HepG2 (cell line): Measurements from ENCODE around the gene CPNE2. TPM values are rescaled to one million over a fixed set of nuclear protein-coding genes. Genes with fewer than 3 reads are reported as not detected.

Experiments used
- ATF7-NPFF ChIP-seq: sonication (generic); formaldehyde crosslinking; IDR thresholded peaks from 2 replicates; pipeline ENCODE4 v1.8.1; 2023; ENCODE audit warnings: mild to moderate bottlenecking, low read depth, missing genetic modification reagents, moderate library complexity
- HOXA5 ChIP-seq: sonication (generic); formaldehyde crosslinking; IDR thresholded peaks from 2 replicates; pipeline ENCODE4 v1.4.0; 2020; ENCODE audit warnings: missing genetic modification reagents
- MXI1 ChIP-seq: IDR thresholded peaks from 3 replicates; pipeline ENCODE4 v1.6.1; 2012; ENCODE audit warnings: low read depth, low read length, inconsistent platforms, borderline replicate concordance
- NFATC3 ChIP-seq: sonication (generic); formaldehyde crosslinking; IDR thresholded peaks from 2 replicates; pipeline ENCODE4 v1.5.1; 2020; ENCODE audit warnings: mild to moderate bottlenecking, missing genetic modification reagents
- NR3C1 ChIP-seq: sonication (generic); formaldehyde crosslinking; IDR thresholded peaks from 2 replicates; pipeline ENCODE4 v1.4.0; 2020; ENCODE audit warnings: missing genetic modification reagents
- POLR2G ChIP-seq: fragments of 200-400 bp; formaldehyde crosslinking; IDR thresholded peaks from 2 replicates; pipeline ENCODE4 v1.6.1; 2018; ENCODE audit warnings: mild to moderate bottlenecking, low read depth, low read length, moderate library complexity
- SAP130 ChIP-seq: IDR thresholded peaks from 2 replicates; pipeline ENCODE4 v1.6.1; 2016; ENCODE audit warnings: low read depth
- SKI ChIP-seq: fragments of 450-650 bp; IDR thresholded peaks from one replicate; pipeline ENCODE4 v1.6.1; 2018; ENCODE audit warnings: mild to moderate bottlenecking; ENCODE audit not compliant: partially characterized antibody
- SPEN ChIP-seq: sonication (generic); formaldehyde crosslinking; IDR thresholded peaks from 2 replicates; pipeline ENCODE4 v1.5.1; 2020; ENCODE audit warnings: low read depth, mild to moderate bottlenecking, missing genetic modification reagents
- YY1 ChIP-seq: IDR thresholded peaks from 2 replicates; pipeline ENCODE4 v1.6.1; 2011; ENCODE audit warnings: low read length, low read depth, moderate library complexity, mild to moderate bottlenecking; ENCODE audit not compliant: insufficient read depth, insufficient replicate concordance
- ZNF556 ChIP-seq: sonication (generic); formaldehyde crosslinking; IDR thresholded peaks from 2 replicates; pipeline ENCODE4 v1.4.0; 2020; ENCODE audit warnings: mild to moderate bottlenecking, missing genetic modification reagents, borderline replicate concordance
- polyA plus RNA-seq, 8 experiments: library from polyadenylated mRNA; depleted of rRNA in 3 of 8; stranded (reverse) in 7 of 8; unstranded in 1 of 8; fragments of >200 nt; fragmentation: Illumina TruSeq in 4 of 8; extraction: Trizol in 4 of 8; gene quantifications; 2 replicates each; pipeline versions ENCODE4 v1.2.1 to v1.2.3, GENCODE V29; 2011 to 2016; ENCODE audit warnings: low read depth in 4 of 8, missing spikeins in 1 of 8, mixed read lengths in 1 of 8; ENCODE audit not compliant: insufficient read depth in 1 of 8
- total RNA-seq, 5 experiments: library from RNA; depleted of rRNA; stranded (reverse); fragments of >200 nt; fragmentation: Illumina TruSeq; extraction: Trizol; gene quantifications; 2 replicates each; pipeline ENCODE4 v1.2.3, GENCODE V29; 2016; ENCODE audit warnings: low read depth in 1 of 5
- TF ChIP-seq, protein P1 (sequence below): sonication (generic); formaldehyde crosslinking; IDR thresholded peaks from 2 replicates; pipeline ENCODE4 v1.5.1; 2020; ENCODE audit warnings: mild to moderate bottlenecking, missing genetic modification reagents, moderate library complexity
- TF ChIP-seq, protein P2 (sequence below): sonication (generic); formaldehyde crosslinking; IDR thresholded peaks from 2 replicates; pipeline ENCODE4 v1.5.1; 2020; ENCODE audit warnings: mild to moderate bottlenecking, missing genetic modification reagents, borderline replicate concordance
- TF ChIP-seq, protein P3 (sequence below): sonication (generic); formaldehyde crosslinking; IDR thresholded peaks from 2 replicates; pipeline ENCODE4 v1.4.0; 2020; ENCODE audit warnings: missing genetic modification reagents, borderline replicate concordance
- TF ChIP-seq, protein P4 (sequence below): sonication (generic); formaldehyde crosslinking; IDR thresholded peaks from 2 replicates; pipeline ENCODE4 v1.8.0; 2022; ENCODE audit warnings: low read depth, missing genetic modification reagents

The CPNE2 gene
- total and polyA plus RNA-seq, 2 of the 13 experiments (the other 11 are each of a cell fraction or from before 2014, with no cell fraction given), result 10.6 to 23.3 TPM

DNA sequence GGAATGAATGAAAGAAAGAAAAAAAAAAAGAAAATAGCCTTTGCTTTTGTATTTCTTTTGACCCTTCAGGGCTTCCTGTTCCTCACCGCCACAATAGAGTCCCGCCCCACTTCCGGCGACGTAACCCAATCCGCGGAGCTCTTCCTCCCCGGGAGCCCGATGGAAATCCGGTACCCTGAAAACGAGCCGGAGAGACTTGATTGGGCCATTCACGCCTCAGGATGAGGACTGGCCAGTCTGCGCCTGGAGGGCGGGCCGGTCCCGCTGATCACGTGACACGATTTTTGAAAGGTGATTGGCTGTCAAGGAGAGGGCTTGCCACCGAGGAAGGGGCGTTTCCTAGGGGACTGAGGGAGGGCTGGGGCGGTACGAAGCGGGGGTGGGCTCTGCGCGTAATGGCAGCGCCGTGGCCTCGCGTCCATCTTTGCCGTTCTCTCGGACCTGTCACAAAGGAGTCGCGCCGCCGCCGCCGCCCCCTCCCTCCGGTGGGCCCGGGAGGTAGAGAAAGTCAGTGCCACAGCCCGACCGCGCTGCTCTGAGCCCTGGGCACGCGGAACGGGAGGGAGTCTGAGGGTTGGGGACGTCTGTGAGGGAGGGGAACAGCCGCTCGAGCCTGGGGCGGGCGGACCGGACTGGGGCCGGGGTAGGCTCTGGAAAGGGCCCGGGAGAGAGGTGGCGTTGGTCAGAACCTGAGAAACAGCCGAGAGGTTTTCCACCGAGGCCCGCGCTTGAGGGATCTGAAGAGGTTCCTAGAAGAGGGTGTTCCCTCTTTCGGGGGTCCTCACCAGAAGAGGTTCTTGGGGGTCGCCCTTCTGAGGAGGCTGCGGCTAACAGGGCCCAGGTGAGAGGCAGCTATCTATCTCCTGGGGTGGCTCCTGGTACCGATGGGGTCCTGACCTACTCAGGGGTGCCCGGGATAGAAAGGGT is 93.8 kb downstream of the CPNE2 start, which contains the start of the genes PSME3IP1 and RSPRY1 (continued):
- TF ChIP-seq, protein P1, sequence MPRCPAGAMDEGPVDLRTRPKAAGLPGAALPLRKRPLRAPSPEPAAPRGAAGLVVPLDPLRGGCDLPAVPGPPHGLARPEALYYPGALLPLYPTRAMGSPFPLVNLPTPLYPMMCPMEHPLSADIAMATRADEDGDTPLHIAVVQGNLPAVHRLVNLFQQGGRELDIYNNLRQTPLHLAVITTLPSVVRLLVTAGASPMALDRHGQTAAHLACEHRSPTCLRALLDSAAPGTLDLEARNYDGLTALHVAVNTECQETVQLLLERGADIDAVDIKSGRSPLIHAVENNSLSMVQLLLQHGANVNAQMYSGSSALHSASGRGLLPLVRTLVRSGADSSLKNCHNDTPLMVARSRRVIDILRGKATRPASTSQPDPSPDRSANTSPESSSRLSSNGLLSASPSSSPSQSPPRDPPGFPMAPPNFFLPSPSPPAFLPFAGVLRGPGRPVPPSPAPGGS (CRISPR knock-in tag), result 0 out of 2 replicates have a peak, but pooled peaks have one; percentile 44
- TF ChIP-seq HOXA5 (CRISPR knock-in tag) (peak; percentile 91), ATF7-NPFF (0 out of 2 replicates have a peak, but pooled peaks have one; percentile 52), NFATC3 (no peak), YY1 (peak; percentile 96), NR3C1 (CRISPR knock-in tag) (0 out of 2 replicates have a peak, but pooled peaks have one; percentile 63), SKI (no peak), POLR2G (peak; percentile 91), MXI1 (peak; percentile 77; the same call in 1 of the 3 replicates), SPEN (CRISPR knock-in tag) (no peak; the same call in 1 of the 2 replicates), ZNF556 (peak; percentile 55; the same call in 1 of the 2 replicates), SAP130 (CRISPR knock-in tag) (peak; percentile 89)
- TF ChIP-seq, protein P2, sequence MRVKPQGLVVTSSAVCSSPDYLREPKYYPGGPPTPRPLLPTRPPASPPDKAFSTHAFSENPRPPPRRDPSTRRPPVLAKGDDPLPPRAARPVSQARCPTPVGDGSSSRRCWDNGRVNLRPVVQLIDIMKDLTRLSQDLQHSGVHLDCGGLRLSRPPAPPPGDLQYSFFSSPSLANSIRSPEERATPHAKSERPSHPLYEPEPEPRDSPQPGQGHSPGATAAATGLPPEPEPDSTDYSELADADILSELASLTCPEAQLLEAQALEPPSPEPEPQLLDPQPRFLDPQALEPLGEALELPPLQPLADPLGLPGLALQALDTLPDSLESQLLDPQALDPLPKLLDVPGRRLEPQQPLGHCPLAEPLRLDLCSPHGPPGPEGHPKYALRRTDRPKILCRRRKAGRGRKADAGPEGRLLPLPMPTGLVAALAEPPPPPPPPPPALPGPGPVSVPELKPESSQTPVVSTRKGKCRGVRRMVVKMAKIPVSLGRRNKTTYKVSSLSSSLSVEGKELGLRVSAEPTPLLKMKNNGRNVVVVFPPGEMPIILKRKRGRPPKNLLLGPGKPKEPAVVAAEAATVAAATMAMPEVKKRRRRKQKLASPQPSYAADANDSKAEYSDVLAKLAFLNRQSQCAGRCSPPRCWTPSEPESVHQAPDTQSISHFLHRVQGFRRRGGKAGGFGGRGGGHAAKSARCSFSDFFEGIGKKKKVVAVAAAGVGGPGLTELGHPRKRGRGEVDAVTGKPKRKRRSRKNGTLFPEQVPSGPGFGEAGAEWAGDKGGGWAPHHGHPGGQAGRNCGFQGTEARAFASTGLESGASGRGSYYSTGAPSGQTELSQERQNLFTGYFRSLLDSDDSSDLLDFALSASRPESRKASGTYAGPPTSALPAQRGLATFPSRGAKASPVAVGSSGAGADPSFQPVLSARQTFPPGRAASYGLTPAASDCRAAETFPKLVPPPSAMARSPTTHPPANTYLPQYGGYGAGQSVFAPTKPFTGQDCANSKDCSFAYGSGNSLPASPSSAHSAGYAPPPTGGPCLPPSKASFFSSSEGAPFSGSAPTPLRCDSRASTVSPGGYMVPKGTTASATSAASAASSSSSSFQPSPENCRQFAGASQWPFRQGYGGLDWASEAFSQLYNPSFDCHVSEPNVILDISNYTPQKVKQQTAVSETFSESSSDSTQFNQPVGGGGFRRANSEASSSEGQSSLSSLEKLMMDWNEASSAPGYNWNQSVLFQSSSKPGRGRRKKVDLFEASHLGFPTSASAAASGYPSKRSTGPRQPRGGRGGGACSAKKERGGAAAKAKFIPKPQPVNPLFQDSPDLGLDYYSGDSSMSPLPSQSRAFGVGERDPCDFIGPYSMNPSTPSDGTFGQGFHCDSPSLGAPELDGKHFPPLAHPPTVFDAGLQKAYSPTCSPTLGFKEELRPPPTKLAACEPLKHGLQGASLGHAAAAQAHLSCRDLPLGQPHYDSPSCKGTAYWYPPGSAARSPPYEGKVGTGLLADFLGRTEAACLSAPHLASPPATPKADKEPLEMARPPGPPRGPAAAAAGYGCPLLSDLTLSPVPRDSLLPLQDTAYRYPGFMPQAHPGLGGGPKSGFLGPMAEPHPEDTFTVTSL (CRISPR knock-in tag), result peak; percentile 44; the same call in 1 of the 2 replicates
- TF ChIP-seq, protein P3, sequence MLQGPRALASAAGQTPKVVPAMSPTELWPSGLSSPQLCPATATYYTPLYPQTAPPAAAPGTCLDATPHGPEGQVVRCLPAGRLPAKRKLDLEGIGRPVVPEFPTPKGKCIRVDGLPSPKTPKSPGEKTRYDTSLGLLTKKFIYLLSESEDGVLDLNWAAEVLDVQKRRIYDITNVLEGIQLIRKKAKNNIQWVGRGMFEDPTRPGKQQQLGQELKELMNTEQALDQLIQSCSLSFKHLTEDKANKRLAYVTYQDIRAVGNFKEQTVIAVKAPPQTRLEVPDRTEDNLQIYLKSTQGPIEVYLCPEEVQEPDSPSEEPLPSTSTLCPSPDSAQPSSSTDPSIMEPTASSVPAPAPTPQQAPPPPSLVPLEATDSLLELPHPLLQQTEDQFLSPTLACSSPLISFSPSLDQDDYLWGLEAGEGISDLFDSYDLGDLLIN (CRISPR knock-in tag), result no peak
- TF ChIP-seq, protein P4, sequence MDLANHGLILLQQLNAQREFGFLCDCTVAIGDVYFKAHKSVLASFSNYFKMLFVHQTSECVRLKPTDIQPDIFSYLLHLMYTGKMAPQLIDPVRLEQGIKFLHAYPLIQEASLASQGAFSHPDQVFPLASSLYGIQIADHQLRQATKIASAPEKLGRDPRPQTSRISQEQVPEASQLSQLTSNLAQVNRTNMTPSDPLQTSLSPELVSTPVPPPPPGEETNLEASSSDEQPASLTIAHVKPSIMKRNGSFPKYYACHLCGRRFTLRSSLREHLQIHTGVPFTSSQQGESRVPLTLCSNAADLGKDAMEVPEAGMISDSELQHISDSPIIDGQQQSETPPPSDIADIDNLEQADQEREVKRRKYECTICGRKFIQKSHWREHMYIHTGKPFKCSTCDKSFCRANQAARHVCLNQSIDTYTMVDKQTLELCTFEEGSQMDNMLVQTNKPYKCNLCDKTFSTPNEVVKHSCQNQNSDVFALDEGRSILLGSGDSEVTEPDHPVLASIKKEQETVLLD (CRISPR knock-in tag), result peak; percentile 84; the same call in 1 of the 2 replicates
